Progenitor cell of endocrine pancreas (in vitro differentiated cells): ENCODE data around the gene SOS2. TPM values are rescaled to one million over a fixed set of nuclear protein-coding genes. Genes with fewer than 3 reads are reported as not detected.

Experiments used
- DNase-seq: peaks from one replicate; pipeline ENCODE4 v3.0.0; 2021; ENCODE audit warnings: low spot score; ENCODE audit not compliant: unreplicated experiment
- H3K27ac Mint-ChIP-seq: 2 replicates; pipeline ENCODE4 v1.8.0; 2021; ENCODE audit warnings: mild to moderate bottlenecking, moderate library complexity, mixed read lengths
- H3K27me3 Mint-ChIP-seq: 2 replicates; pipeline ENCODE4 v1.8.0; 2021; ENCODE audit warnings: mixed read lengths
- H3K36me3 Mint-ChIP-seq: 2 replicates; pipeline ENCODE4 v1.8.0; 2022; ENCODE audit warnings: mixed read lengths; ENCODE audit not compliant: insufficient read depth
- H3K4me1 Mint-ChIP-seq: 2 replicates; pipeline ENCODE4 v1.8.0; 2021; ENCODE audit warnings: low read depth, mixed read lengths
- H3K4me3 Mint-ChIP-seq: 2 replicates; pipeline ENCODE4 v1.8.0; 2021; ENCODE audit warnings: low read depth, mild to moderate bottlenecking, moderate library complexity, mixed read lengths
- H3K9me3 Mint-ChIP-seq: 2 replicates; pipeline ENCODE4 v1.8.0; 2021; ENCODE audit warnings: low read depth, mixed read lengths
- total RNA-seq: library from RNA; stranded (reverse); gene quantifications from 2 replicates; pipeline ENCODE4 v1.2.1, GENCODE V29; 2021
- TF ChIP-seq, protein P1 (sequence below): fragments of 200-600 bp; sonication (generic); IDR thresholded peaks from one replicate; pipeline ENCODE4 v1.5.0; 2021; ENCODE audit warnings: antibody characterized with exemption, mild to moderate bottlenecking; ENCODE audit not compliant: unreplicated experiment

The SOS2 gene
- total RNA-seq, 1 donor from 2014 or later: 35.7 TPM

DNA sequence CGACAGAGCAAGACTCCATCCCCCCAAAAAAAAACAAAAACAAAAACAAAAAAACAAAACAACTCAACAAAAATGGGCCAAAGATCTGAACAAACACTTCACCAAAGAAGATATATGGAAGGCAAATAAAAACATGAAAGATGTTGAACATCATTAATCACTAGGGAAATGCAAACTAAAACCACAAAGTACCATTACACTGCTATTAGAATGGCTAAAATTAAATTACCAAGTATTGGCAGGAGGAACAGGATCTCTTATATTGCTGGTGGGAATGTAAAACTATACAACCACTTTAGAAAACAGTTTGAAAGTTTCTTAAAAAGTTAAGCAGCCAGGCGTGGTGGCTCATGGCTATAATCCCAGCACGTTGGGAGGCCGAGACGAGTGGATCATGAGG, 12.9 kb downstream of the SOS2 start:
- peak overlapping the region; percentile 59 for H3K27ac Mint-ChIP-seq
- H3K4me1 Mint-ChIP-seq: peaks cover 10% of the 10 kb centered on the region
- H3K36me3 Mint-ChIP-seq: peaks cover 16% of the 10 kb centered on the region
- no peaks in the 10 kb centered on the region for H3K27me3 Mint-ChIP-seq
- H3K9me3 Mint-ChIP-seq: peaks cover 6% of the 10 kb centered on the region
- no peak overlapping the region for H3K4me3 Mint-ChIP-seq
- TF ChIP-seq, protein P1, sequence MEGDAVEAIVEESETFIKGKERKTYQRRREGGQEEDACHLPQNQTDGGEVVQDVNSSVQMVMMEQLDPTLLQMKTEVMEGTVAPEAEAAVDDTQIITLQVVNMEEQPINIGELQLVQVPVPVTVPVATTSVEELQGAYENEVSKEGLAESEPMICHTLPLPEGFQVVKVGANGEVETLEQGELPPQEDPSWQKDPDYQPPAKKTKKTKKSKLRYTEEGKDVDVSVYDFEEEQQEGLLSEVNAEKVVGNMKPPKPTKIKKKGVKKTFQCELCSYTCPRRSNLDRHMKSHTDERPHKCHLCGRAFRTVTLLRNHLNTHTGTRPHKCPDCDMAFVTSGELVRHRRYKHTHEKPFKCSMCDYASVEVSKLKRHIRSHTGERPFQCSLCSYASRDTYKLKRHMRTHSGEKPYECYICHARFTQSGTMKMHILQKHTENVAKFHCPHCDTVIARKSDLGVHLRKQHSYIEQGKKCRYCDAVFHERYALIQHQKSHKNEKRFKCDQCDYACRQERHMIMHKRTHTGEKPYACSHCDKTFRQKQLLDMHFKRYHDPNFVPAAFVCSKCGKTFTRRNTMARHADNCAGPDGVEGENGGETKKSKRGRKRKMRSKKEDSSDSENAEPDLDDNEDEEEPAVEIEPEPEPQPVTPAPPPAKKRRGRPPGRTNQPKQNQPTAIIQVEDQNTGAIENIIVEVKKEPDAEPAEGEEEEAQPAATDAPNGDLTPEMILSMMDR: no peak
- no peak for DNase-seq

DNA sequence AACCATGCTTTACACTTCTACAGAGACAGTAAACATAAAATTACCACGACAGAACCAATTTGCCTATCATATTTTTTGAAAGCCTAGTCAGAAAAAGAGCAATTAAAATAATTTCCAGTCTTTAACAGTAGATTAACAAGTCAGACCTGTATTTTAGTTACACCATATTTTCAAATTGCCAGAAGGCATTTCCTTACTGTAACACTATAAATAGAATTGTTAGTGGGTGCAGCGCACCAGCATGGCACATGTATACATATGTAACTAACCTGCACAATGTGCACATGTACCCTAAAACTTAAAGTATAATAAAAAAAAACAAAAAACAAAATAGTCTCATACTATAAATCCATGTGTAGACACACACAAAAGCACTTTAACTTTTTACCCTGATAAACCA, 16.0 kb downstream of the SOS2 start:
- TF ChIP-seq, protein P1: no peak
- Mint-ChIP-seq H3K27me3 (no peaks in the 10 kb centered on the region), H3K4me3 (no peak overlapping the region), H3K4me1 (peaks cover 3% of the 10 kb centered on the region), H3K36me3 (peaks cover 8% of the 10 kb centered on the region), H3K9me3 (peaks cover 6% of the 10 kb centered on the region), H3K27ac (no peak overlapping the region)
- DNase-seq: no peak

DNA sequence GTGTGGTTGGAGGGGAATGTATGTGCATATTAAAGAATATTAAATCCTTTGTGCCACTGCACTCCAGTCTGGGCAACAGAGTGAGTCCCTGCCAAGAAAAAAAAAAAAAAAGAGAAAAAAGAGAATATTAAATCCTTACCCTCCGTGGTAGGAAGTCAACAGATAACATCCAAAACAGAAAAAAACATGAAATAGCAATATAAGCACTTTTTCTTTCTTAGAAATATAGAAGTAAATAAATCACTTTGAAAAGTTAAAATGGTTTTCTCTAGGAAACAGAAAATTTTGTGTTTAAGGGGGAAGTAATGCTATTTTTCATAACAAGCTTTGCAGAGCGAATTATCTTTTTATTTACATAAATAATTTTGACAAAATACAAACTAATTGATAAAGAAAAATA, 17.6 kb downstream of the SOS2 start:
- Mint-ChIP-seq H3K4me1 (peaks cover 3% of the 10 kb centered on the region), H3K27me3 (no peaks in the 10 kb centered on the region), H3K27ac (no peak overlapping the region), H3K4me3 (no peak overlapping the region), H3K9me3 (peaks cover 6% of the 10 kb centered on the region), H3K36me3 (peaks cover 6% of the 10 kb centered on the region)
- TF ChIP-seq, protein P1: no peak
- no peak for DNase-seq

DNA sequence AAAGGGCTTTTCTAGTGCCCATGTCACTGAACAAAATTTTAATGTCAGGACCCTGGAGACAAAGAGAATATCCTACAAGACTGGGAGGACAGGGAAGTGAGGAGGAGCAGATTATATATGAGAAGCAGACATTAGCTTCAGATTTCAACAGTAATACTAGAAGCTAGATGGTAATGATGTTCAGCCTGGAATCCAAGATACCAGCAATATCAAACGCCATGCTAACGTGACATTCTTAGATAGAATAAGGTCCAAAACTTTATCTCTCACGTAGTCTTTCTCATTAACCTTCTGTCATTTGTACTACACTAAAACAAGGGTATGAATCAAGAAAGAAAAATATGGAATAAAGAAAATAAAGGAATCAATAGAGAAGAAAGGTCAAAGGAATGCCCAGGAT, 18.7 kb downstream of the SOS2 start:
- no peak overlapping the region for H3K4me3 Mint-ChIP-seq
- H3K36me3 Mint-ChIP-seq: peaks cover 3% of the 10 kb centered on the region
- no peak for DNase-seq
- peak overlapping the region; percentile 8 for H3K27ac Mint-ChIP-seq
- peaks cover 3% of the 10 kb centered on the region for H3K9me3 Mint-ChIP-seq
- H3K27me3 Mint-ChIP-seq: no peaks in the 10 kb centered on the region
- TF ChIP-seq, protein P1: no peak
- peaks cover 3% of the 10 kb centered on the region for H3K4me1 Mint-ChIP-seq

DNA sequence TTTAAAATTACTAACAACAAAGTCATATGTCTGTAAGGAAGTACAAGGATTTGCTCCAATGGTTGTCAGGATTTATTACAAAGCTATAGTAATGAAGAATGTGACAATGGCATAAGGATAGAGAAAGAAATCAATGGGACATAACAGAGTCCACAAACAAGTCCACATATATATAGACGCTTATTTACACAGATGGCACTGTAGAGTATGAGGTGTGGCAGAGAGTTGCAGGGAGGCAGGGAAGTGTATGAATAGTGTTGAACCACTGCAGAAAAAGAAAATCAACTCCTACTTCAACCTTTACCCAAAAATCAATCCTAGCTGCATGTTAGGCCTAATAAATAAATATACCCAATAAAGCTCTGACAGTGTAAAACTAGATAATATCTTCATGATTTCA, 21.3 kb downstream of the SOS2 start:
- Mint-ChIP-seq H3K36me3 (no peaks in the 10 kb centered on the region), H3K27me3 (no peaks in the 10 kb centered on the region), H3K27ac (no peak overlapping the region), H3K4me3 (no peak overlapping the region), H3K9me3 (no peaks in the 10 kb centered on the region), H3K4me1 (no peaks in the 10 kb centered on the region)
- TF ChIP-seq, protein P1: no peak
- no peak for DNase-seq
